OCI-LY3 (cell line): ENCODE results near the gene RFC2.

Source experiments
- H2AFZ ChIP-seq: fragments of 200-600, 300-600 bp; shearing (Covaris generic); 2 replicates; pipeline ENCODE4 v1.6.0; 2014; ENCODE audit warnings: antibody characterized with exemption, low read depth, low read length
- H3K27ac ChIP-seq: fragments of 200-600, 300-600 bp; sonication (generic); 2 replicates; pipeline ENCODE4 v1.5.1; 2014; ENCODE audit warnings: mild to moderate bottlenecking, low read length, moderate library complexity, mixed read lengths
- H3K27me3 ChIP-seq: fragments of 200-600, 300-600 bp; sonication (generic); 2 replicates; pipeline ENCODE4 v1.6.1; 2014; ENCODE audit warnings: low read depth, low read length, mixed read lengths
- H3K36me3 ChIP-seq: fragments of 200-600, 300-600 bp; sonication (generic); replicated peaks from 2 replicates; pipeline ENCODE3; 2014; ENCODE audit warnings: low read depth, low read length, mixed read lengths
- H3K4me1 ChIP-seq: fragments of 300-600, 200-600 bp; sonication (generic); 2 replicates; pipeline ENCODE4 v1.6.1; 2014; ENCODE audit warnings: low read length, mixed read lengths
- H3K4me2 ChIP-seq: fragments of 200-600, 300-600 bp; sonication (generic); 2 replicates; pipeline ENCODE4 v1.6.1; 2014; ENCODE audit warnings: low read length, mixed read lengths
- H3K4me3 ChIP-seq: fragments of 300-600, 200-600 bp; sonication (generic); 2 replicates; pipeline ENCODE4 v1.5.1; 2014; ENCODE audit warnings: antibody characterized with exemption, mild to moderate bottlenecking, low read length, moderate library complexity
- H3K79me2 ChIP-seq: fragments of 300-600, 200-600 bp; shearing (Covaris generic); 2 replicates; pipeline ENCODE4 v1.6.1; 2014; ENCODE audit warnings: mild to moderate bottlenecking, low read length, mixed read lengths
- H3K9ac ChIP-seq: fragments of 300-600, 200-600 bp; shearing (Covaris generic); 2 replicates; pipeline ENCODE4 v1.6.0; 2014; ENCODE audit warnings: mild to moderate bottlenecking, low read length, moderate library complexity
- H3K9me3 ChIP-seq: fragments of 200-600, 300-600 bp; shearing (Covaris generic); 2 replicates; pipeline ENCODE4 v1.6.1; 2014; ENCODE audit warnings: low read length, mixed read lengths; ENCODE audit not compliant: insufficient read depth
- H4K20me1 ChIP-seq: fragments of 200-600, 300-600 bp; sonication (generic); 2 replicates; pipeline ENCODE4 v1.6.1; 2016; ENCODE audit warnings: low read length, mixed read lengths; ENCODE audit not compliant: insufficient read depth
- EZH2phosphoT487 ChIP-seq: fragments of 200-600 bp; shearing (Covaris generic); IDR thresholded peaks from 2 replicates; pipeline ENCODE4 v1.6.1; 2018; ENCODE audit warnings: antibody characterized with exemption, mixed run types, low read depth
- TF ChIP-seq, protein P1 (sequence below): fragments of 200-600, 300-600 bp; sonication (generic); IDR thresholded peaks from 2 replicates; pipeline ENCODE4 v1.5.1; 2014; ENCODE audit warnings: antibody characterized with exemption, low read length, low read depth

RFC2 gene

DNA sequence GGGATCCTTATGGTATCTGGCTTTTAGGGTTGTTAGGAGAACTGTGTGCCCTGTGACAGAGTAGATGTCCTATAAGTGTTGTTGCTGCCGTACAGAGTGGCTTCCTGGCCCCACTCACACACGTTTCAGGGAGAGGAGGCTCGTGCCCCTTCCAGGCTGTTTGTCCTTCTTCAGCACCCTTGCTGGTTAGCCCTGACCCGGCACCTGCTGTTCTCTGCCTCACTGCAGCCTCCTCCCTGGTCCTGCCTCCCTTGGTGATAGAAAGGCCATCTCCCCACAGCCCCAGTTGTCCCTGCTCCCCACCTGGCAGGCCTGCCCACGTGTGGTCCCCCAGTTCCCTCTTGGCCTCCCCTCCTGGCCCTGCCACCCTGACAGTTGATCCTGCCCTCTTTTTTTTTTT lies 37.3 kb upstream of the RFC2 start:
- peaks cover 2% of the 10 kb centered on the region for H3K36me3 ChIP-seq

DNA sequence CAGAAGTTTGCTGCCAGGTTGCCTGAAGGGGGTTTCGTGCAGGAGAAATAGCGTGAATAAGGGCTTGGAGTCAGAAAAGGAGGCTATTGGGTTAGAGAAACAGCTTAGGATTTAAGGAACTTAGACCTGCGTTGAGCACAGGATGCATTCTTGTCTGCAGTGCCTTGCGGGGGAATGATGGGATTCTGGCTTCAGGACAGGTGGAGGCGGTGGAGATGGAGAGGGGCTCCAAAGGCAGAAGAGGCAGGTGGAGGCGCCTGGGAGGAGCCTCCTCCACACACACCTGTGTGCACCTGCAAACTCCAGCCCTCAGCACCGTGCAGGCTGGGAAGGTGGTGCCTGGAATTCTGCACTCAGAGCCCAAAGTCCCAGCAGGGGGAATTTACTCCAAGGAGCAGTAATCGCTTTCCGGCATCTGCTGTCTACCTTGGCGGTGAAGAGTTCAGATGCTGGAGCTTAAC lies 36.8 kb upstream of the RFC2 start:
- Histone ChIP-seq H3K36me3 (peaks cover 2% of the 10 kb centered on the region), H3K27me3 (no peaks in the 10 kb centered on the region), H3K4me1 (peaks cover 46% of the 10 kb centered on the region), H3K27ac (no peak overlapping the region), H3K4me2 (peak overlapping the region; percentile 96), H4K20me1 (peaks cover 50% of the 10 kb centered on the region), H3K9me3 (no peaks in the 10 kb centered on the region), H3K79me2 (peaks cover 66% of the 10 kb centered on the region), H3K4me3 (peak overlapping the region; percentile 96), H2AFZ (no peak overlapping the region), H3K9ac (peak overlapping the region; percentile 79; the same call in 1 of the 2 replicates)
- TF ChIP-seq, protein P1, sequence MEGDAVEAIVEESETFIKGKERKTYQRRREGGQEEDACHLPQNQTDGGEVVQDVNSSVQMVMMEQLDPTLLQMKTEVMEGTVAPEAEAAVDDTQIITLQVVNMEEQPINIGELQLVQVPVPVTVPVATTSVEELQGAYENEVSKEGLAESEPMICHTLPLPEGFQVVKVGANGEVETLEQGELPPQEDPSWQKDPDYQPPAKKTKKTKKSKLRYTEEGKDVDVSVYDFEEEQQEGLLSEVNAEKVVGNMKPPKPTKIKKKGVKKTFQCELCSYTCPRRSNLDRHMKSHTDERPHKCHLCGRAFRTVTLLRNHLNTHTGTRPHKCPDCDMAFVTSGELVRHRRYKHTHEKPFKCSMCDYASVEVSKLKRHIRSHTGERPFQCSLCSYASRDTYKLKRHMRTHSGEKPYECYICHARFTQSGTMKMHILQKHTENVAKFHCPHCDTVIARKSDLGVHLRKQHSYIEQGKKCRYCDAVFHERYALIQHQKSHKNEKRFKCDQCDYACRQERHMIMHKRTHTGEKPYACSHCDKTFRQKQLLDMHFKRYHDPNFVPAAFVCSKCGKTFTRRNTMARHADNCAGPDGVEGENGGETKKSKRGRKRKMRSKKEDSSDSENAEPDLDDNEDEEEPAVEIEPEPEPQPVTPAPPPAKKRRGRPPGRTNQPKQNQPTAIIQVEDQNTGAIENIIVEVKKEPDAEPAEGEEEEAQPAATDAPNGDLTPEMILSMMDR: no peak
- TF ChIP-seq EZH2phosphoT487: no peak

More for the DNA sequence above, 37.3 kb upstream of the RFC2 start:
- Histone ChIP-seq H3K4me1 (peaks cover 43% of the 10 kb centered on the region), H3K9me3 (no peaks in the 10 kb centered on the region), H2AFZ (no peak overlapping the region), H3K4me3 (no peak overlapping the region), H3K9ac (no peak overlapping the region), H3K27me3 (no peaks in the 10 kb centered on the region), H3K79me2 (peaks cover 68% of the 10 kb centered on the region), H3K27ac (no peak overlapping the region), H3K4me2 (peak overlapping the region; percentile 96; the same call in 1 of the 2 replicates), H4K20me1 (peaks cover 52% of the 10 kb centered on the region)
- no peak for TF ChIP-seq EZH2phosphoT487
- TF ChIP-seq, protein P1: no peak

- Histone ChIP-seq H3K27me3 (no peaks in the 10 kb centered on the region), H3K9me3 (no peaks in the 10 kb centered on the region)
These were observed 36.4 kb upstream of the RFC2 start for GRCh38 chr7:74290553-74290950.

GRCh38 chr7:74289659-74290552 lies 35.7 kb upstream of the RFC2 start:
- Histone ChIP-seq H3K9ac (peak overlapping the region; percentile 79), H3K79me2 (peaks cover 55% of the 10 kb centered on the region), H3K27ac (peak overlapping the region; percentile 30; the same call in 1 of the 2 replicates), H3K36me3 (no peaks in the 10 kb centered on the region), H3K27me3 (no peaks in the 10 kb centered on the region), H3K4me3 (peak overlapping the region; percentile 96), H3K4me2 (peak overlapping the region; percentile 96), H4K20me1 (peaks cover 42% of the 10 kb centered on the region), H3K4me1 (peaks cover 57% of the 10 kb centered on the region), H3K9me3 (no peaks in the 10 kb centered on the region), H2AFZ (no peak overlapping the region)
- no peak for TF ChIP-seq EZH2phosphoT487
- TF ChIP-seq, protein P1: no peak

More at GRCh38 chr7:74290553-74290950, 36.4 kb upstream of the RFC2 start:
- Histone ChIP-seq H2AFZ (no peak overlapping the region), H3K9ac (peak overlapping the region; percentile 79), H4K20me1 (peaks cover 48% of the 10 kb centered on the region), H3K79me2 (peaks cover 62% of the 10 kb centered on the region), H3K36me3 (no peaks in the 10 kb centered on the region), H3K4me3 (peak overlapping the region; percentile 96), H3K4me1 (peaks cover 50% of the 10 kb centered on the region), H3K27ac (no peak overlapping the region), H3K4me2 (peak overlapping the region; percentile 96)
- TF ChIP-seq, protein P1: no peak
- TF ChIP-seq EZH2phosphoT487: no peak
